Activated naive CD4-positive, alpha-beta T cell (primary cell): Measurements from ENCODE around the gene SNAI3.

ENCODE experiments used
- DNase-seq, 4 experiments: peaks; one replicate each; lab custom pipeline; 2025; lab: John Stamatoyannopoulos, UW

Gene SNAI3

DNA sequence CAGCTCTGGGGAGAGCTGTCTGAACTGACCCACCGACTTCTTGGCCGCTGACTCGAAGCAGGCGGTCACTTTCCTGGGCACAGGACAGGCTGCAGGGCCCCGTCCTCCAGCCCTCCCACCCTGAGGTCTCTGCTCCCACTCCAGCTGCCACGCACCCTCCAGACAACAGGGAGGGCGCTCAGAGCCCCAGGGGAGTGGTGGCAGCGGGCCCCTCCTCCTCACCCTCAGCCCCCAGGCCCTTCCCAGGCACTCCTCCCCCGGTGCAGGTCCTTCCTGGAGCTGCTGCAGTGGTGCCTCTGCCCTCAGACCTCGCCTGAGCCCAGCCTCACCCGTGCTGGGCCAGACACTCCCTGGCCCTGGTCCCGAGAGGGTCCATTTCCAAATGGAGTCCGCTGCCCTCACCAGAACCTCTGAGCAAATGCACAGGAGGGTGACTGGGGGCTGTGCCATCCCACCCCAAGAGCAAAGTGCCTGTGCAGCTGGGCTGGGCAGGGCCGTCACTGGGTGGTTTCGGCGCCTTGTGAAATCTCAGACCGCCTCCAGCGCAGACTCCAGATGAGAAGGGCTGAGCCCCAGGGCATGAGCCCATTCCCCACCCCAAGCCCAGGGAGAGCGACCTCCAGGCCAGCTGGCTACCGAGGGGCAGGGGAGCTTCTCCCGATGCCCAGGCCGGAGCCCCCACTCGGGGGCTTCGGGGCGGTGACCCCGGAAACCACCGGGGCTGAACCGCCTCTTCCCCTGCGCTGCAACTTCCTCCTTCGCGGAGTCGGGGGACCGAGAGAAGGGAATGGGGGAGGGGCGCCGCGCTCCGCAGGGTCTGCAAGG is 36.2 kb downstream of the SNAI3 start:
- DNase-seq = peak in 1 of 4 experiments; percentile 22

DNA sequence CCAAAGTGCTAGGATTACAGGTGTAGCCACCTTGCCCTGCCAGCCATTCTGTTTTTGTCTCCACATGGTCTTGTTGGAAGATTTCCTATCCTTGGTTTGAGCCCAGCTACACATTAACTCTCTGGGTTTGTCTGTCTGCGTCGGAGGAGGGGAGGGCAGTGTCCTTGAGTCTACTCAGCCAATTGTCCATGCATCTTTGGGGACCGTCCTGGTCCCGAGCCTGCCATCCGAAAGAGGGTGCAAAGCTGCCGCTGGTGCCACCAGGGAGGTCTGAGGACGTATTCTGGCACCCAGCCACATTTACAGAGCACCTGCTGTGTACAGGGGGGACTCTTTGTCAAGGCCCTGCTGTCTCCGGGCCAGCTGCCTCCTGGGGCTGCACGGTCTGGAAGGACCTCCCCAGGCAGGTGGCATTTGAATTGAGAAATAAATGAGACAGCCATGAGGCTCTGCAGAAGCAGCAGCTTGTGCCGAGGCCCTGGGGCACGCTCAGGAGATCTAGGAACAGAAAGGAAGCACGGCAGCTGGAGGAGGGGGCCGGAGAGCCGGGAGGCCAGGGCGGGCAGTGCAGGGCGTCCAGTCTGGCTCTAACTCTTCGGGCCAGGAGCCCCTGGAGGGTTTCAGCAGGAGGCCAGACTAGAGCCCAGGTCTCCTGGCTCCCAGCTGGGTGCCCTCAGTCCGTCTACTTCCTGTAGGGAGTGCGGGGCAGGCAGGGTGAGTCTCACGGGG is 36.9 kb downstream of the SNAI3 start:
- DNase-seq = no peak

DNA sequence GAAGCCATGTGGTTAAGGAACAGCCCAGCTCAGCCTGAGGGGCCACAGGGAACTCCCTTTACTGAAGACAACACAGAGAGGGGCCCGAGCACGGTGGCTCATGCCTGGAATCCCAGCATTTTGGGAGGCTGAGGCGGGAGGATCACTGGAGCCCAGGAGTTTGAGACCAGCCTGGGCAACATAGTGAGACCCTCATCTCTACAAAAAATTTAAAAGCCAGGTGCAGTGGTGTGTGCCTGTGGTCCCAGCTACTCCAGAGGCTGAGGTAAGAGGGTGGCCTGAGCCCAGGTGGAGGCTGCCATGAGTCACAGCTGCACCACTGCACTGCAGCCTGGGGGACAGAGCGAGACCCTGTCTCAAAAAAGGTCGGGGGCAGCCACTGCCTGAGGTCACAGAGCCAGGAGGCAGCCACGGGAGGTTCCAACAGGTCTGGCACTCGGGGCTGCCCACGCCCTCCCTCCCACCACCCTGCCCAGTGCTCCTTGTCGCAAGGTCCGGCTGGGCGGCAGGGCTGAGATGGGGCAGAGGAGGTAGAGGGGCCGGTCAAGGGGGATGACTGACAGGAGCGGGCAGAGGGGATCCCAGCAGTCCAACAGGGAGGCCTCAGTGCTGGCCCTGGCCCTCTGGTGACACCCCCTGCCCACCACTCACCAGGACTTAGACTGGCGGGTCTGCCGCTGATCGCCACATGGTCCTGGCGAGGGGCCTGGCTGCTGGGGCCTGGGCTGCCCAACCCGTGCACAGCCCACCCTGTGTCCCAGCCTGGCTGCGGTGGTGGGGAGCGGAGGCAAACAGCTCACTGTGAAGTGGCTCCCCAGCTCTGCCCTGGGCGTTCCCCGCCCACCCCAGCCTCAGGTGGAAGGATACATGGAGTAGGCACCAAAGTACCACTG is 38.9 kb downstream of the SNAI3 start:
- no peak for DNase-seq

DNA sequence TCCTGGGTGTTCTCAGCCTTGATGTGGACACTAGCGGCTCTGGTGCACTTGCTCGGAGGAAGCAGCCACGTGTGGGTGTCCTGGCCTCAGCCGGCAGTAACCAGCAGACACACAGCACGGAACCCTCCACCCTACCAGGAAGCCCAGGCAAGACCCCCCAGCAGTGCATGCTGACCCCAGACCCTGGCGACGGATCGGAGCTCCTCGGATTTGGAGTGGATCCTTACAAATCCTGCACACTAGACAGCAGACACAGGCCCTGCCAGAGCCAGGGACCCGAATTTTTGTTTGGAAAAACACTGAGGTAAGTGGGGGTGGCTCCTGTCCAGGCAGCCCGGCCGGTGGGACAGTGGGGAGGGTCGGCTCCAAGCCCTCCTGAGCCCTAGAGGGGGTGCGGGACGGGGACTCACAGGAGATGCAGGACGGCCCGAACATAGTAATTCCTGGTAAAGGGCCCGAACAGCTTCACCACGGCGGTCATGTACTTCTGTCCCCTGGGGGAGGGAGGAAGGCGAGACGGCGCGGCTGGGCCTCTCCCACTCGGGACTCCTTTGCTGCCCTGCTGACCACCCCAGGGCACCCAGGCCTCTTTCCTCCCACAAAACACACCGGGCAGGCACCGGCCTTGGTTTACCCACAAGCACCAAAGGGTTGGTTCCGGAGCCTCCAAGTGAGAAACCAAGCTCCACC is 39.8 kb downstream of the SNAI3 start:
- no peak for DNase-seq

DNA sequence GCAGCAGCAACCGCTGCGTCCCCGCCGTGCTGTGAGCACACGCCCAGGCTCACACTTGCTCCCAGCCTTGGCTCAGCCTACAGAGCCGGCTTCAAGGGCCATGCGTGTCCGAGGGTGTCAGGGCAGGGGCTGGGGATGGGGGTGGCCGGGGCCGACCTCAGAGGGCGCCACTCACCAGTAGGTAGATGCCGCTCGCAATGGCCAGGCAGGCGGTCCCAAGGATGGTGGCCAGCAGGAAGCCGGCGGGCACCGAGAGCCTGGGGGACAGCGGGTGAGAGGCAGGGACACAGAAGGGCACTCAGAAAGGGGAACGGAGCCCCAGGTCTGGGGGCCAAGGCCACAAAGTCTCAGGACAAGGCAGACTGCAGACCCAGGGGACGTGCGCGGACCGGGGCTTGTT is 40.4 kb downstream of the SNAI3 start:
- DNase-seq = no peak

DNA sequence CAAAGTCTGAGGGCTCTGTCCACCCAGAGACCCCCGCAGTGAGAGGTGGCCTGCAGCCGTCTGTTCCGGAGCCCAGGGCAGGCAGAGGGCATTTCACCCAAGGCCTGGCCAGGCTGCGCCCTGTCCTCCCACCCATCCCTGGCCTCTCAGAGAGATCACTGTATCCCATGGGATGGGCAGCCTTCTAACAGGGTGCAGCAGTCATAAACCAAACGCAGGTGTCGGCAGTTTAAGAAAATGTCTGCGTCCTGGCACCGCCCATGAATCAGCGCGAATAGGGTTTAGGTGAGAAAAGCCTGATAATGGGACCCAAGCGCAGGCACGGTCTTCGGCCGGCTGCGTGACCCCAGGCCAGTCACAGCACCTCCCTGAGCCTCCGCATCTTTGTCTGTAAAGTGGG is 40.9 kb downstream of the SNAI3 start:
- DNase-seq = no peak

DNA sequence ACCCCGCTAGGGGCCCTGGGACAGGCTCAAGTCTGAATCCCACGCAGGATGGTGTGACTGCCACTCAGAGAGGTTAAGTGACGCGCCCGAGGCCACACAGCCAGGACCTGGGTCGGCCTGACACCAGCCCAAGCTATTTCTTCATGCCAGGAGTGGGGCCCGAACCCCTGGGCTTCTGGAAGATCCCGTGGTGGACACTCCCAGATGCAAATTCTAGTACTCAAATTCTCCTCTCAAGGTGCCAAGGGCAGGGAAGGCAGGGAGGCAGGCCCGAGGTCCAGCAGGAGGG is 42.7 kb downstream of the SNAI3 start:
- no peak for DNase-seq

DNA sequence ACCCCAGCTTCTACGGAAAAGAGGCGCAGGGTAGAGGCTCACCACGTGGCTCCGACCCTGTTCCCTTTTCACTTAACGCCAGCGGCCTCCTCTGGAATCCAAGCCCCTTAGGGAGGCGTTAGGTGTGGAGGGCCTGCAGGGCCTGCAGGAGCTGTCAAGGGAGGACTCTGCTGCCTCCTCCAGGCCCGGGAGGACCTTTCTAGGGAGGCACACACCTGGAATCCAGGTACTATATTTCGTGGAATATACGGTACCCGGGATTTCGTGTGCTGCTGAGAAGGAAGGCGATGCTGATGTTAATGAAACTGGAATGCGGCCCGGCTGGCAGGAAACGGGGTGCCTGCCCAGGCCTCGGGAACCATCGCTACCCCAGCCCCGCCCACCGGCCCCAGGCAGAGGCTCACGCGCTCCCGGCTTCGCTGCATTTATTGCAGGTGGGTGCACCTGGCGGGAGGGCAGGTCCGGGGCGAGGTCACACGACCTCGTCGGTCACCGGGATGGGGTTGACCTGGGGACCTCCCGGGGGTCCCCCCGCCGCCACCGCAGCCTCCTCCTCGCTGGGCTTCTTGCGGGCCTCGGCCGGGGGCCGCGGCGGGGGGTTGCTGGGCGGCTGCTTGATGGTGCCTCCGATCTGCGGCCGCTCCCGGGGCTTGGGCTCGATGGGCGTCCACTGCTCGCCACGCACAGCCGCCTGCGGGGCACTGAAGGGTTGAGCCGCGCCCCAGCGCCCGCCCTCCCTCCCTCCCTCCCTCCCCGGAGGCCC is 43.2 kb downstream of the SNAI3 start:
- DNase-seq = no peak

DNA sequence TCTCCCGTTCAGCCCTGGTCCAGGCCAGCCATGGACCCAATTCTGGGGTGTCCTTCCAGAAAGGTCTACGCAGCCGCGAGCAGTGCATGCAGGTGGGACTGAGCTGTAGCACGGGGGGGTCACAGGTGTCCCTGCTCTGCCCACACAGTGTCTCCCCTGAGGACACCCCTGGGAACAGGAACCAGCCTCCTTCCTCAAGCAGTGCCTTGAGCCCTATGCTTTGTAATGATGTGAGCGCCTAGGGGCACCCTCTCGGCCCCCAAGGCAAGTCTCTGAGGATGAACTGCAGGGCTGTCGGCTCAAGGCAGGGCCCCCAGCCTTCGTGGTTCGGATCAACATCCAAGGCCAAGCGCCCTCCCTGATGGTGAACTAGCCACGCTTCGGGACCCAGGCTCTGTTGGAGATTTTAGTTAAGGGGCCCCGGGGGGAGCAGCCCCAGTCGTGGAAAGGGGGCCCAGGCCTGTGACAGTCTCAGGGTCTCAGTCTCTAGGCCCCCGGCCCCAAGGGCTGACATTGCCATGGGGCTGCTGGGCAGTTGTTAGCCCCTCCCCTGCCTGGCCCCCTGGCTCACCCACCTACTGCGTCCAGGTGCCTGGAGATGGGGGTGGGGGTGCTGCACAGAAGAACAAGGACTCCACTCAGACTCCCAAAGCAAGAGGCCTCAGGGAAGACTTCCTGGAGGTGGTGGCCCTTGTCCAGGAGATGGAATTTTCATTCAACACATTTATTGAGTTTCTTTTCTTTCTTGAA is 45.6 kb downstream of the SNAI3 start:
- DNase-seq = no peak

DNA sequence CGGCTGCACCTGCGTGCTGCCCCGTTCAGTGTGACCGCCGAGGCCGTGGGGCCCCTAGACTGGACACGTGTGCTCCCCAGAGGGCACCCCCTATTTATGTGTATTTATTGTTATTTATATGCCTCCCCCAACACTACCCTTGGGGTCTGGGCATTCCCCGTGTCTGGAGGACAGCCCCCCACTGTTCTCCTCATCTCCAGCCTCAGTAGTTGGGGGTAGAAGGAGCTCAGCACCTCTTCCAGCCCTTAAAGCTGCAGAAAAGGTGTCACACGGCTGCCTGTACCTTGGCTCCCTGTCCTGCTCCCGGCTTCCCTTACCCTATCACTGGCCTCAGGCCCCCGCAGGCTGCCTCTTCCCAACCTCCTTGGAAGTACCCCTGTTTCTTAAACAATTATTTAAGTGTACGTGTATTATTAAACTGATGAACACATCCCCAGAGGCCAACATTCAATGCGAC is 46.2 kb downstream of the SNAI3 start:
- no peak for DNase-seq

DNA sequence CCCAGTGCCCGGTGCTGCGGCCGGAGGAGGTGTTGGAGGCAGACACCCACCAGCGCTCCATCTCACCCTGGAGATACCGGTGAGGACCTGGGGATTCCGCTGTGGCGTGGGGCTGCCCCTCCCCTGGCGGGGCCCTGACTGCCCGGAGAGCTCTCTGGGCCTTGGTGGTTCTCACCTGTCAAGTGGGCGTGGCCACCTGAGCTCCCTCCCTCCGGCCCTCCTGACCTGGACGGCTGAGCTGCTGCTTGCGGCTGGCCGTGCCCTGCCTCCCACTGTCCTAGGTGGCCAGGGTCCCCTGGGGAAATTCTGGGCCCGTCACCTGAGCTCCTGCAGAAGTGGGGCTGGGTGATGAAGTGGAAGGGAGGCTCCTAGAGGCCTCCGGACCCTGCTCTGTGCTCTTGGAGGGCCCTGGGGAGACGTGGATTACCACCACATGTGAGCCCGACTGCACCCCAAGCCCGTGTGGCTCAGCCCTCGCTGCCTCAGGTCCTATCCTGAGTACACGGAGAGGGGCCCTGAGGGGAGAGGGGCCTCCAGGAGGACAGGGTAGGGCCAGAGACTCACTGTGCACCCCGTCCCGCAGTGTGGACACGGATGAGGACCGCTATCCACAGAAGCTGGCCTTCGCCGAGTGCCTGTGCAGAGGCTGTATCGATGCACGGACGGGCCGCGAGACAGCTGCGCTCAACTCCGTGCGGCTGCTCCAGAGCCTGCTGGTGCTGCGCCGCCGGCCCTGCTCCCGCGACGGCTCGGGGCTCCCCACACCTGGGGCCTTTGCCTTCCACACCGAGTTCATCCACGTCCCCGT is 46.9 kb downstream of the SNAI3 start:
- no peak for DNase-seq

DNA sequence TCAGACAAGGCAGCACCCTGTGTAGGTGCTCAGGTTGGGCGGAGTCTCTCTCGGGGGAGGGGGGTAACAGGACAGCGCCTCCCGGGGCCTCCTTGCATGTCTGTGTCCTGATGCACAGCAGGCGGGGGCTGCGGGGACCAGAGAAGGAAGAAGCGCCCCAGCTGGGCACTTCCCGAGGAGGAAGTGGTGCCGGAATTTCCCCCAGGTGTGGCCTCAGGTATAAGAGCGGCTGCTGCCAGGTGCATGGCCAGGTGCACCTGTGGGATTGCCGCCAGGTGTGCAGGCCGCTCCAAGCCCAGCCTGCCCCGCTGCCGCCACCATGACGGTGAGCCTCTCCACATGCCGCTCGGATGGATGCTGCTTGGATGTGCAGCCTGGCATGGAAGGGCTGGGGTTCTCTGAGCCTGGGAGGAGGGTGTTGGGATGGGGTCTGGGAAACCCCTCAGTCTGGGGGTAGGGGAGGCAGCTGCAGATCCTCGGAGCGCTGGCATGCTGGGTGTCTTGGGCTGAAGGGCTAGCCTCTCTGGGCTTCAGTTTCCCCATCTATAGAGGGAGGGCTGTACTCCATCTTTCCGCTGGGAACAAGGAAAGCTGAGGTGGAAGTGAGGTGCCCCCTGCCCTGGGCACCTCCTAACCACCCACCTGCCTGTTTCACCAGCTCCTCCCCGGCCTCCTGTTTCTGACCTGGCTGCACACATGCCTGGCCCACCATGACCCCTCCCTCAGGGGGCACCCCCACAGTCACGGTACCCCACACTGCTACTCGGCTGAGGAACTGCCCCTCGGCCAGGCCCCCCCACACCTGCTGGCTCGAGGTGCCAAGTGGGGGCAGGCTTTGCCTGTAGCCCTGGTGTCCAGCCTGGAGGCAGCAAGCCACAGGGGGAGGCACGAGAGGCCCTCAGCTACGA is 47.7 kb downstream of the SNAI3 start, which contains the start of gene IL17C:
Gene IL17C, plus strand, starts transcription at position 250 of the 908 bp plus-strand sequence. Its CDS starts 70 bp downstream, at position 320.
- DNase-seq = no peak

DNA sequence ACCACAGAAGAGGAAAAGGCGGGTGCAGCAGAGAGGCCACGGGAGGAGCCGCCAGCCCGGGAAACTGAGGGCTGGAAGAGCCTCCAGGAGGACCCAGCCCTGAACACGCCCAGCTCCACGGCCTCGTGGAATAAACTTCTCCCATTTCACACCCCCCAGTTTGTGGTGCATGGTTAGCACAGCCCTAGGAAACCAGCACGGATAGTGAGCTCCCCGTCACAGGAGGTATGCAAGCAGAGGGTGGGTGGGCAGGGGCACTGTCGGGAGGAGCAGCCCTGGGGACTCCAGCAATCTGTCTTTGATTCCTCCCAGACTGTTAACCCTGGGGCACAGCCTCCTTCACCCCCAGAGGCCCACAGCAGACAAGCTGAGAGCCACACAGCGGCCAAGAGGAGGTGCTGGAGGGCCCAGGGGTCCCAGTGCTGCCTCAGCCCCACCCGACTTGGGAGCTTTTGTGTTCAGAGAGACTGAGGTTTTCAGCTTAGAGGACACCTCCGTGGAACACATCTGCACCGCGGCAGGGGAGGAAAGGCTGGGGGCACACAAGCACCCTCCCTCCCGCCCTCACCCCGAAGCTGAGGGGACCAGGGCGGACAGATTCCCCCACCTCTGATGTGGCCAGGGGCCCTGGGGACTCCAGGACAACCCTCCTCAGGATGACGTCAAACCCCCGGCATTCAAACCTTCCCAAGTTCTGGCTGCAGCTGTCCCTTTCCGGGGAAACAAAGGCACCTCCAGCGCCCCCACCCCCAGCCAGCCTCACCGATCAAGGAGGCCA is 49.6 kb downstream of the SNAI3 start:
- no peak for DNase-seq

DNA sequence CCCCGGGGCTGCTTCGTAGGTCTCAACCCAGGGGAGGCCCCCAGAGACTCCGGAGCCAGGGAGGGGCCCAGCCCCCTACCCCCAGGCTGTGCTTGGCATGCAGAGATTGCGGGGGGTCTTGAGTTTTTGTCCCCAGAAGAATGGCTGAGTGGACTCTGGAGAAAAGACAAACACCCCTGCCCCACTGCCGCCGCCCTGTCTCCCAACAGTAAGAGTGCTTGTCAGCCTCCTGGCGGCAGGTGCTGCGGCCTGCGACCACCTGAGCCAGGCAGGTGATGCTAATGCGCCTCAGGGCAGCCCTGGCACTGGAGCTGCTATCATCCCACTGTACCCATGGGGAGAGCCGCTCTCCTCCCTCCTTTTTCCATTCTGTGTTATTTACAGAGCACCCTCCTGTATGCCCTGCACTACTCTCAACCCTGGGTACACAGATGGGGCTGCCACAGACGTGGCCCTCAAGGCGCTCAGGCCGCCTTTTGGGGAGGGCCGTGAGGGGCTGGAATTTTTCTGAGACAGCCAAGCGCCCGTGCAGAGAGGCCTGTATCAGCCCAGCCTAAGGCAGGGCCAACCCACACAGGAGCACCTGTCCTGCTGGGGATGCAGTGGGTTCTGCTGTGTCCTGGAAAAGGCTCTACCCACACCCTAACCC is 50.5 kb downstream of the SNAI3 start:
- no peak for DNase-seq

DNA sequence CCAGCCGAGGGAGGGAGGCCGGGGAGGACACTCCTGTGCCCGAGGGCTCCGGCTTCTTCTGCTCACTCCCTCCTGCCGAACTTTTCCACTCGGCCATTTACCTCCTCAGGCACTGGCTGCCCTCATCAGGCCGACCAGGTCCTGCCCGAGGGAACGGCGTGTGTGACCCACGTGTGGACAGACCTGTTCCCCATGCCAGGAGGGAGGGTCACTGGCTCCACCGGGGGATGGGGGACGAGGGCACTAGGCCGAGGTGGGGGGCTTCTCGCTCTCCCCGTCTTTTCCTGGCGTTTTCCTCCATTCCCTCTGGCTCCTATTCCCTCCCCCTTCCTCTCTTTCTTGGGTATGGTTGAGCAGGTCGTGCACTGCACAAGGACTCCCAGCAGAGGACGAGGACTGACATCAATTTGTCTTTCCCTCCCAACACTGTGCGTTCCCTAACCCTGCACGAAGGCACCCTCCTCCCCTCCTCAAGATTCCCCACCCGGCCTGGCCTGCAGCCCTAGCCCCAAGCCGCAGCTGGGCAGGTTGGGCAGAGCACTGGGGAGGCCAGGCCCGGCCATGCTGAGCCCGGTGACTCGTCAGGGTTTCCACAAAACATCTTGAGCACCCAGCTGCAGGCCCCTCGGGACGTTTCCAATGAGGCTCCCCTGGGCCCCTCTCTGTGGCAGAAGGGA is 51.2 kb downstream of the SNAI3 start:
- DNase-seq = no peak
